ENCODE data around the gene ZNF382. TPM values are rescaled to one million over a fixed set of nuclear protein-coding genes. Genes with fewer than 3 reads are reported as not detected.

The ZNF382 gene
- total and polyA plus RNA-seq, 2 of the 4 experiments (the other 2 are of a cell fraction): 0.80 to 4.5 TPM

GRCh38 chr19:36564391-36564790, 40.7 kb upstream of the ZNF382 start (continued):
- TF ChIP-seq CTCF (conservative IDR thresholded peaks at IDR 0.05; ENCODE audit: low read depth, low read length) (no peak), RFX5 (IDR thresholded peaks at IDR 0.05; ENCODE audit: low read depth, low read length) (no peak), RAD21 (IDR thresholded peaks at IDR 0.05; ENCODE audit: low read length) (no peak), NFE2L2 (IDR thresholded peaks at IDR 0.05; ENCODE audit: low read depth, low read length) (no peak), SMC3 (IDR thresholded peaks at IDR 0.05; ENCODE audit: low read depth, low read length) (no peak)

Data from IMR-90 (cell line).